Breast epithelium (tissue), 3 donors: ENCODE measurements around the gene KLHDC4.
A peak's percentile ranks its signal among the peaks of the same experiment; 100 is the strongest.

Experiments
- POLR2AphosphoS5 ChIP-seq, 3 donors: sonication (generic); formaldehyde crosslinking; IDR thresholded peaks; one replicate each; pipeline ENCODE4 v1.6.1; 2017; ENCODE audit warnings: antibody characterized with exemption in 3 of 3
- TF ChIP-seq, protein P1 (sequence below), 3 donors: fragments of 450-650 bp; IDR thresholded peaks; one replicate each; pipeline ENCODE4 v1.5.1; 2016 to 2017; ENCODE audit warnings: antibody characterized with exemption in 3 of 3, mild to moderate bottlenecking in 3 of 3, moderate library complexity in 3 of 3

DNA sequence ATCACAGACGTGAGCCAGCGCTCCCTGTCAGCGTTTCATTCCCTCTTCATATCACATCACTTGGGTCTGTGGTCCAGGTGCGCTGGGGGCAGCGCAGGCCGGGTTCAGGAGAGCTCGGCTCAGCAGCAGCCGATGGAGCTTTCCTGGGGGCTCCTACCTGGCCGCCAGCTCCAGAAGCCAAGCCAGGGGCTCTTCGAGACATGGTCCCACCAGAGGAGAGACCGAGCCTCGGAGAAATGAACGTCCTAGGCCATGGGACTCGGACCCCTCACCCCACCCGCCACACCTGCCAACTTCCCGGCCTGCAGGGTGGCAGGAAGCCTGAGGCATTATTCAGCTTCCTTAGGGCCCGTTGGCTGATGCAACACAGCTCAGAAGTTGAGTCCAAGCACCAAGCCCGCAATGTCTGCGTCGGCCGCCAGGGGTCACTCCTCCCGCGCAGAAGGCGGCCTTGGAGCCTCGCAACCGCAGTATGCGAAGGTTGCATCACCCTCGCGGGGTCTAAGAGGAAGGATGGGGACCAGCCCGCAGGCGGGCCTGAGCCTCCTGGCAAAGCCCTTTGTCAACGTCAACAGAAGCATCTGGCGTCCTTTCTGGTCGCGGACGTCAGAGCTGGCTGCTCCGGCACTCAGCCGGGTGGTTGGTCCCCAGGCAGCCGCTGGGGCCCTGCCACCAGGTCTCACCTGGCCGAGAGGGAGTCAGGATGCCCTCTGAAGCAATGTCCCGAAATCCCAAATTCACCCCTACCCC is 13.2 kb upstream of the KLHDC4 start:
- TF ChIP-seq, protein P1, sequence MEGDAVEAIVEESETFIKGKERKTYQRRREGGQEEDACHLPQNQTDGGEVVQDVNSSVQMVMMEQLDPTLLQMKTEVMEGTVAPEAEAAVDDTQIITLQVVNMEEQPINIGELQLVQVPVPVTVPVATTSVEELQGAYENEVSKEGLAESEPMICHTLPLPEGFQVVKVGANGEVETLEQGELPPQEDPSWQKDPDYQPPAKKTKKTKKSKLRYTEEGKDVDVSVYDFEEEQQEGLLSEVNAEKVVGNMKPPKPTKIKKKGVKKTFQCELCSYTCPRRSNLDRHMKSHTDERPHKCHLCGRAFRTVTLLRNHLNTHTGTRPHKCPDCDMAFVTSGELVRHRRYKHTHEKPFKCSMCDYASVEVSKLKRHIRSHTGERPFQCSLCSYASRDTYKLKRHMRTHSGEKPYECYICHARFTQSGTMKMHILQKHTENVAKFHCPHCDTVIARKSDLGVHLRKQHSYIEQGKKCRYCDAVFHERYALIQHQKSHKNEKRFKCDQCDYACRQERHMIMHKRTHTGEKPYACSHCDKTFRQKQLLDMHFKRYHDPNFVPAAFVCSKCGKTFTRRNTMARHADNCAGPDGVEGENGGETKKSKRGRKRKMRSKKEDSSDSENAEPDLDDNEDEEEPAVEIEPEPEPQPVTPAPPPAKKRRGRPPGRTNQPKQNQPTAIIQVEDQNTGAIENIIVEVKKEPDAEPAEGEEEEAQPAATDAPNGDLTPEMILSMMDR (IDR thresholded peaks at IDR 0.05) = peak; percentile 97 to 98 (median 97)
- TF ChIP-seq POLR2AphosphoS5 (IDR thresholded peaks at IDR 0.05) = peak; percentile 74 to 90 (median 77)
